SK-N-SH (cell line): Measurements from ENCODE around the gene GRM5. TPM values are rescaled to one million over a fixed set of nuclear protein-coding genes. Genes with fewer than 3 reads are reported as not detected.

ENCODE experiments used
- CTCF ChIA-PET: fragments of 300-600, 350-600 bp; formaldehyde crosslinking; extraction: SDS; loops from one replicate; lab custom pipeline; 2021; lab: Yijun Ruan, JAX
- POLR2A ChIA-PET: fragments of 350-600 bp; sonication (Branson Sonifier 250); formaldehyde crosslinking; extraction: SDS; loops from one replicate; lab custom pipeline; 2020; ENCODE audit warnings: antibody characterized with exemption, inconsistent platforms; lab: Yijun Ruan, JAX
- DNase-seq: peaks from one replicate; pipeline ENCODE4 v3.0.0; 2012
- H2AFZ ChIP-seq: fragments of 200-600 bp; sonication (generic); 2 replicates; pipeline ENCODE4 v1.8.1; 2016; ENCODE audit warnings: antibody characterized with exemption, mild to moderate bottlenecking, low read depth
- H3F3A ChIP-seq: fragments of 200-600 bp; sonication (generic); replicated peaks from 2 replicates; pipeline ENCODE3; 2016; ENCODE audit warnings: antibody characterized with exemption, mild to moderate bottlenecking; ENCODE audit not compliant: insufficient read depth
- H3K27ac ChIP-seq, 2 experiments: fragments of 200-500 bp in 1 of 2; fragments of 200-600 bp in 1 of 2; sonication (Bioruptor generic) in 1 of 2; sonication (generic), shearing (Covaris generic) in 1 of 2; 2 replicates each; pipeline versions ENCODE4 v1.5.1 to v1.6.1; 2014 to 2016; ENCODE audit warnings: low read depth in 2 of 2, inconsistent platforms in 1 of 2, low read length in 1 of 2, mild to moderate bottlenecking in 1 of 2, mixed read lengths in 1 of 2
- H3K27me3 ChIP-seq: fragments of 200-600 bp; sonication (generic), shearing (Covaris generic); 2 replicates; pipeline ENCODE4 v1.6.1; 2016; ENCODE audit warnings: mixed run types; ENCODE audit not compliant: insufficient read depth
- H3K36me3 ChIP-seq, 2 experiments: fragments of 200-500 bp in 1 of 2; fragments of 200-600 bp in 1 of 2; sonication (Bioruptor generic) in 1 of 2; sonication (generic) in 1 of 2; replicated peaks in 1 of 2; 2 replicates each; pipeline versions ENCODE3 to v1.5.1; 2014 to 2016; ENCODE audit warnings: low read length in 1 of 2, mild to moderate bottlenecking in 1 of 2; ENCODE audit not compliant: insufficient read depth in 2 of 2, control insufficient read depth in 1 of 2
- H3K4me1 ChIP-seq, 2 experiments: fragments of 200-500 bp in 1 of 2; fragments of 200-600 bp in 1 of 2; sonication (Bioruptor generic) in 1 of 2; sonication (generic), shearing (Covaris generic) in 1 of 2; 2 replicates each; pipeline versions ENCODE4 v1.5.1 to v1.6.1; 2014 to 2016; ENCODE audit warnings: low read depth in 1 of 2, low read length in 1 of 2, mixed run types in 1 of 2; ENCODE audit not compliant: insufficient read depth in 2 of 2, control insufficient read depth in 1 of 2
- H3K4me2 ChIP-seq: fragments of 200-600 bp; sonication (generic), shearing (Covaris generic); 2 replicates; pipeline ENCODE4 v1.6.1; 2017; ENCODE audit warnings: mixed run types
- H3K4me3 ChIP-seq, 2 experiments: fragments of 200-500 bp in 1 of 2; fragments of 200-600 bp in 1 of 2; sonication (Bioruptor generic) in 1 of 2; sonication (generic), shearing (Covaris generic) in 1 of 2; 2 replicates each; pipeline versions ENCODE4 v1.5.1 to v1.8.1; 2014 to 2016; ENCODE audit warnings: low read depth in 2 of 2, inconsistent platforms in 1 of 2, low read length in 1 of 2, mild to moderate bottlenecking in 1 of 2, mixed read lengths in 1 of 2, moderate library complexity in 1 of 2
- H3K79me2 ChIP-seq: fragments of 200-600 bp; sonication (generic); 2 replicates; pipeline ENCODE4 v1.8.1; 2017; ENCODE audit warnings: mild to moderate bottlenecking; ENCODE audit not compliant: insufficient read depth
- H3K9ac ChIP-seq: fragments of 200-600 bp; sonication (generic); 2 replicates; pipeline ENCODE4 v1.6.1; 2017; ENCODE audit warnings: mixed run types
- H3K9me2 ChIP-seq: fragments of 200-600 bp; sonication (generic); 2 replicates; pipeline ENCODE4 v1.6.1; 2017; ENCODE audit warnings: mixed run types
- H3K9me3 ChIP-seq: fragments of 200-600 bp; sonication (generic); 2 replicates; pipeline ENCODE4 v1.6.1; 2017; ENCODE audit warnings: mixed run types, mild to moderate bottlenecking, moderate library complexity
- H4K20me1 ChIP-seq: fragments of 200-600 bp; sonication (generic); 2 replicates; pipeline ENCODE4 v1.6.1; 2017; ENCODE audit warnings: mild to moderate bottlenecking, mixed run types; ENCODE audit not compliant: insufficient read depth
- CTCF ChIP-seq: fragments of 200-600 bp; sonication (generic); IDR thresholded peaks from 2 replicates; pipeline ENCODE4 v1.6.1; 2017; ENCODE audit warnings: antibody characterized with exemption, mild to moderate bottlenecking, moderate library complexity
- EP300 ChIP-seq, 2 experiments: IDR thresholded peaks; 2 replicates each; pipeline versions ENCODE4 v1.4.0 to v1.6.1; 2012; ENCODE audit warnings: borderline replicate concordance in 1 of 2, low read depth in 1 of 2, low read length in 1 of 2
- EZH2phosphoT487 ChIP-seq: fragments of 200-600 bp; sonication (generic); IDR thresholded peaks from 2 replicates; pipeline ENCODE4 v1.6.1; 2017; ENCODE audit warnings: low read depth, mixed run types, mild to moderate bottlenecking, antibody characterized with exemption, moderate library complexity, borderline replicate concordance
- FOSL2 ChIP-seq: IDR thresholded peaks from 2 replicates; pipeline ENCODE4 v1.4.0; 2012; ENCODE audit warnings: low read depth, mild to moderate bottlenecking, moderate library complexity, borderline replicate concordance
- FOXJ3 ChIP-seq: sonication (generic); formaldehyde crosslinking; IDR thresholded peaks from 2 replicates; pipeline ENCODE4 v1.5.1; 2020; ENCODE audit warnings: mild to moderate bottlenecking, missing genetic modification reagents
- GABPA ChIP-seq: IDR thresholded peaks from 2 replicates; pipeline ENCODE4 v1.4.0; 2012; ENCODE audit warnings: low read depth, mild to moderate bottlenecking
- GATA2 ChIP-seq: sonication (generic); formaldehyde crosslinking; IDR thresholded peaks from 2 replicates; pipeline ENCODE4 v1.5.0; 2020; ENCODE audit warnings: mild to moderate bottlenecking, missing genetic modification reagents
- JUND ChIP-seq: IDR thresholded peaks from 2 replicates; pipeline ENCODE4 v1.4.0; 2012
- MXI1 ChIP-seq: IDR thresholded peaks from 2 replicates; pipeline ENCODE4 v1.6.1; 2012; ENCODE audit warnings: mild to moderate bottlenecking, low read depth, low read length, improper control_type of control experiment
- NFIC ChIP-seq: IDR thresholded peaks from 2 replicates; pipeline ENCODE4 v1.4.0; 2012; ENCODE audit warnings: borderline replicate concordance
- NRF1 ChIP-seq: IDR thresholded peaks from 2 replicates; pipeline ENCODE4 v1.6.1; 2012; ENCODE audit warnings: low read depth, mild to moderate bottlenecking, low read length
- POLR2AphosphoS5 ChIP-seq: IDR thresholded peaks from 2 replicates; pipeline ENCODE4 v1.6.1; 2012; ENCODE audit warnings: low read depth, low read length
- SIN3A ChIP-seq: IDR thresholded peaks from 2 replicates; pipeline ENCODE4 v1.6.1; 2012; ENCODE audit warnings: low read depth, mild to moderate bottlenecking, low read length, moderate library complexity, borderline replicate concordance
- TEAD4 ChIP-seq: IDR thresholded peaks from 2 replicates; pipeline ENCODE4 v1.4.0; 2012; ENCODE audit warnings: mild to moderate bottlenecking, borderline replicate concordance; ENCODE audit not compliant: insufficient read depth
- USF1 ChIP-seq: IDR thresholded peaks from 2 replicates; pipeline ENCODE4 v1.4.0; 2012; ENCODE audit warnings: low read depth, borderline replicate concordance
- YY1 ChIP-seq: IDR thresholded peaks from 2 replicates; pipeline ENCODE4 v1.4.0; 2012; ENCODE audit warnings: low read depth, mild to moderate bottlenecking
- WGBS: methylation state at CpG from one replicate; pipeline ENCODE4 v1.1.6; 2017; ENCODE audit warnings: low lambda C conversion rate; 5-methylcytosine and 5-hydroxymethylcytosine counted together
- polyA plus RNA-seq, 3 experiments: library from polyadenylated mRNA; depleted of rRNA; stranded (reverse); fragments of >200 nt; gene quantifications; 2 replicates each; pipeline ENCODE4 v1.2.3, GENCODE V29; 2012
- TF ChIP-seq, protein P1 (sequence below): IDR thresholded peaks from 2 replicates; pipeline ENCODE4 v1.6.1; 2012; ENCODE audit warnings: mild to moderate bottlenecking, low read depth, low read length, moderate library complexity
- TF ChIP-seq, protein P2 (sequence below): IDR thresholded peaks from 2 replicates; pipeline ENCODE4 v1.4.0; 2012; ENCODE audit warnings: low read depth
- TF ChIP-seq, protein P3 (sequence below): IDR thresholded peaks from 2 replicates; pipeline ENCODE4 v1.4.0; 2012; ENCODE audit warnings: low read depth, borderline replicate concordance

Gene GRM5
- polyA plus RNA-seq, 1 of the 3 experiments (the other 2 are of a cell fraction): not detected

GRCh38 chr11:88623531-88623930 is 442.3 kb downstream of the GRM5 start (continued):
- TF ChIP-seq, protein P1, sequence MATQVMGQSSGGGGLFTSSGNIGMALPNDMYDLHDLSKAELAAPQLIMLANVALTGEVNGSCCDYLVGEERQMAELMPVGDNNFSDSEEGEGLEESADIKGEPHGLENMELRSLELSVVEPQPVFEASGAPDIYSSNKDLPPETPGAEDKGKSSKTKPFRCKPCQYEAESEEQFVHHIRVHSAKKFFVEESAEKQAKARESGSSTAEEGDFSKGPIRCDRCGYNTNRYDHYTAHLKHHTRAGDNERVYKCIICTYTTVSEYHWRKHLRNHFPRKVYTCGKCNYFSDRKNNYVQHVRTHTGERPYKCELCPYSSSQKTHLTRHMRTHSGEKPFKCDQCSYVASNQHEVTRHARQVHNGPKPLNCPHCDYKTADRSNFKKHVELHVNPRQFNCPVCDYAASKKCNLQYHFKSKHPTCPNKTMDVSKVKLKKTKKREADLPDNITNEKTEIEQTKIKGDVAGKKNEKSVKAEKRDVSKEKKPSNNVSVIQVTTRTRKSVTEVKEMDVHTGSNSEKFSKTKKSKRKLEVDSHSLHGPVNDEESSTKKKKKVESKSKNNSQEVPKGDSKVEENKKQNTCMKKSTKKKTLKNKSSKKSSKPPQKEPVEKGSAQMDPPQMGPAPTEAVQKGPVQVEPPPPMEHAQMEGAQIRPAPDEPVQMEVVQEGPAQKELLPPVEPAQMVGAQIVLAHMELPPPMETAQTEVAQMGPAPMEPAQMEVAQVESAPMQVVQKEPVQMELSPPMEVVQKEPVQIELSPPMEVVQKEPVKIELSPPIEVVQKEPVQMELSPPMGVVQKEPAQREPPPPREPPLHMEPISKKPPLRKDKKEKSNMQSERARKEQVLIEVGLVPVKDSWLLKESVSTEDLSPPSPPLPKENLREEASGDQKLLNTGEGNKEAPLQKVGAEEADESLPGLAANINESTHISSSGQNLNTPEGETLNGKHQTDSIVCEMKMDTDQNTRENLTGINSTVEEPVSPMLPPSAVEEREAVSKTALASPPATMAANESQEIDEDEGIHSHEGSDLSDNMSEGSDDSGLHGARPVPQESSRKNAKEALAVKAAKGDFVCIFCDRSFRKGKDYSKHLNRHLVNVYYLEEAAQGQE: no peak
- TF ChIP-seq NRF1: no peak

DNA sequence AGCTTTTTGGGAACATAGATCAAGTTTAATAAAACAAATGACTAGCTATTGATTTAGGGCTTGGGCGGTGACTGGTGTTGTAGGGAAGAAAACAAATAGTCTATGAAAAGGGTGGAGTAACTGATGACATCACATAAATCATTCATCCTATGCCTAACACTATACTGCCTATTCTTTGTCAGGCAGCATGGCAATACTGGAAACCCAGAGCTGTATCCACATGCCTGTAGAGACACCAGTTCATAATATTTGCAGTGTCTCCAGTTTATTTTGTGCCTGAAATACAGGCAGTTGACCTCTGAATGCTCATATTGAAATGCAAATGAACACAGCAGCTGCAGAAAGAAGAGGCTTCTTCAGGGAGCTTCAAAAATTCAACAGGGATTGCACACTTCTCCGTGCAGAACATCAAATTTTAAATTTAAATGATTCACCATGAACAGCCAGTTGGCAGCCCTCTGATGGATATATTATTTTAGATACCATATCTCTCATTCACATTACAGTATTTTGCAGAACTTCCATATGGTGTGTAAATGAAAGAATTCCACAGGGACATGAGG is 445.1 kb downstream of the GRM5 start:
- DNase-seq: no peak
- TF ChIP-seq CTCF: no peak
- no peak for TF ChIP-seq NFIC
- no peak for TF ChIP-seq GABPA
- no peak for TF ChIP-seq EP300 (IDR thresholded peaks at IDR 0.05; ENCODE audit: borderline replicate concordance in 1 of 2, low read depth in 1 of 2, low read length in 1 of 2)
- TF ChIP-seq, protein P2, sequence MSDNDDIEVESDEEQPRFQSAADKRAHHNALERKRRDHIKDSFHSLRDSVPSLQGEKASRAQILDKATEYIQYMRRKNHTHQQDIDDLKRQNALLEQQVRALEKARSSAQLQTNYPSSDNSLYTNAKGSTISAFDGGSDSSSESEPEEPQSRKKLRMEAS: no peak
- no peak for TF ChIP-seq FOXJ3 (CRISPR knock-in tag)
- TF ChIP-seq JUND: no peak
- TF ChIP-seq, protein P3, sequence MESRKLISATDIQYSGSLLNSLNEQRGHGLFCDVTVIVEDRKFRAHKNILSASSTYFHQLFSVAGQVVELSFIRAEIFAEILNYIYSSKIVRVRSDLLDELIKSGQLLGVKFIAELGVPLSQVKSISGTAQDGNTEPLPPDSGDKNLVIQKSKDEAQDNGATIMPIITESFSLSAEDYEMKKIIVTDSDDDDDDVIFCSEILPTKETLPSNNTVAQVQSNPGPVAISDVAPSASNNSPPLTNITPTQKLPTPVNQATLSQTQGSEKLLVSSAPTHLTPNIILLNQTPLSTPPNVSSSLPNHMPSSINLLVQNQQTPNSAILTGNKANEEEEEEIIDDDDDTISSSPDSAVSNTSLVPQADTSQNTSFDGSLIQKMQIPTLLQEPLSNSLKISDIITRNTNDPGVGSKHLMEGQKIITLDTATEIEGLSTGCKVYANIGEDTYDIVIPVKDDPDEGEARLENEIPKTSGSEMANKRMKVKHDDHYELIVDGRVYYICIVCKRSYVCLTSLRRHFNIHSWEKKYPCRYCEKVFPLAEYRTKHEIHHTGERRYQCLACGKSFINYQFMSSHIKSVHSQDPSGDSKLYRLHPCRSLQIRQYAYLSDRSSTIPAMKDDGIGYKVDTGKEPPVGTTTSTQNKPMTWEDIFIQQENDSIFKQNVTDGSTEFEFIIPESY: no peak
- no peak for TF ChIP-seq TEAD4
- TF ChIP-seq FOSL2: no peak
- TF ChIP-seq YY1: no peak
- TF ChIP-seq GATA2: no peak
- no peak for TF ChIP-seq POLR2AphosphoS5
- TF ChIP-seq USF1: no peak
- no peak for TF ChIP-seq SIN3A
- no peak for TF ChIP-seq EZH2phosphoT487
- TF ChIP-seq MXI1: no peak

More for the DNA sequence above, 445.1 kb downstream of the GRM5 start:
- Histone ChIP-seq H3K4me1 (no peaks in the 10 kb centered on the region), H3K4me3 (no peak overlapping the region), H3K9ac (no peak overlapping the region), H3K4me2 (no peak overlapping the region), H2AFZ (no peak overlapping the region), H3K79me2 (no peaks in the 10 kb centered on the region), H3F3A (no peaks in the 10 kb centered on the region), H3K36me3 (no peaks in the 10 kb centered on the region), H3K9me3 (no peaks in the 10 kb centered on the region), H3K27ac (no peak overlapping the region), H3K9me2 (no peaks in the 10 kb centered on the region), H4K20me1 (no peaks in the 10 kb centered on the region), H3K27me3 (no peaks in the 10 kb centered on the region)
- CTCF ChIA-PET: no interaction called here
- POLR2A ChIA-PET: no interaction called here
- WGBS: 5% methylated on average over 2 of the region's 2 CpGs
